ENCODE data around the gene SIGMAR1. TPM values are rescaled to one million over a fixed set of nuclear protein-coding genes. Genes with fewer than 3 reads are reported as not detected.

SIGMAR1 gene
- total RNA-seq, 2 donors from 2014 or later = 77.0 to 131 TPM

DNA sequence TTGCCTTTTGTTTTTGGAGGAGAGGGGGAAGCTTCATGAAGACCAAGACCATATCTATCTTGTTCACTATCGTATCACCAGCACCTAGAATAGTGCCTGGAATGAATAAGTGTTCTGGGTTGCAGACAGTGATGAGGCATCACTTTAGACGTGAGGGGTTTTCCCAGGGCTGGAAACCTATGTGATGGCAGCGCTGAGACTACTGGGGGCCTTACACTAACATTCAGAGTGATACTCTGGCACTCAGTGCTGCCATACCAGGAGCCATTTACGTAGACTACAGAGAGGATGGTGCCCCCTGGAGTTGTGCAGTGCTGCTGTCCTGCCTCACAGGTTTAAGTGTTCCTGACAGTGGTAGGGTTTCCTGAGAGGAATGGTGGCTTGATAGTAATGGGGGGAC, 46.6 kb upstream of the SIGMAR1 start:
- Histone ChIP-seq H3K4me1 (ENCODE audit: control insufficient read depth in 1 of 2, low read depth in 2 of 2) (peaks cover 0 to 38% of the 10 kb centered on the region in 2 donors), H3K27ac (no peak overlapping the region), H3K27me3 (replicated peaks; ENCODE audit: insufficient read depth) (no peaks in the 10 kb centered on the region), H3K4me3 (no peak overlapping the region), H3K36me3 (peaks cover 5% of the 10 kb centered on the region), H3K9me3 (no peaks in the 10 kb centered on the region)
- ATAC-seq (ENCODE audit: insufficient number of reproducible peaks, low FRiP score, low read depth) (no peak), DNase-seq (ENCODE audit: low spot score) (no peak)
- TF ChIP-seq, protein P1, sequence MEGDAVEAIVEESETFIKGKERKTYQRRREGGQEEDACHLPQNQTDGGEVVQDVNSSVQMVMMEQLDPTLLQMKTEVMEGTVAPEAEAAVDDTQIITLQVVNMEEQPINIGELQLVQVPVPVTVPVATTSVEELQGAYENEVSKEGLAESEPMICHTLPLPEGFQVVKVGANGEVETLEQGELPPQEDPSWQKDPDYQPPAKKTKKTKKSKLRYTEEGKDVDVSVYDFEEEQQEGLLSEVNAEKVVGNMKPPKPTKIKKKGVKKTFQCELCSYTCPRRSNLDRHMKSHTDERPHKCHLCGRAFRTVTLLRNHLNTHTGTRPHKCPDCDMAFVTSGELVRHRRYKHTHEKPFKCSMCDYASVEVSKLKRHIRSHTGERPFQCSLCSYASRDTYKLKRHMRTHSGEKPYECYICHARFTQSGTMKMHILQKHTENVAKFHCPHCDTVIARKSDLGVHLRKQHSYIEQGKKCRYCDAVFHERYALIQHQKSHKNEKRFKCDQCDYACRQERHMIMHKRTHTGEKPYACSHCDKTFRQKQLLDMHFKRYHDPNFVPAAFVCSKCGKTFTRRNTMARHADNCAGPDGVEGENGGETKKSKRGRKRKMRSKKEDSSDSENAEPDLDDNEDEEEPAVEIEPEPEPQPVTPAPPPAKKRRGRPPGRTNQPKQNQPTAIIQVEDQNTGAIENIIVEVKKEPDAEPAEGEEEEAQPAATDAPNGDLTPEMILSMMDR (IDR thresholded peaks at IDR 0.05) = no peak

DNA sequence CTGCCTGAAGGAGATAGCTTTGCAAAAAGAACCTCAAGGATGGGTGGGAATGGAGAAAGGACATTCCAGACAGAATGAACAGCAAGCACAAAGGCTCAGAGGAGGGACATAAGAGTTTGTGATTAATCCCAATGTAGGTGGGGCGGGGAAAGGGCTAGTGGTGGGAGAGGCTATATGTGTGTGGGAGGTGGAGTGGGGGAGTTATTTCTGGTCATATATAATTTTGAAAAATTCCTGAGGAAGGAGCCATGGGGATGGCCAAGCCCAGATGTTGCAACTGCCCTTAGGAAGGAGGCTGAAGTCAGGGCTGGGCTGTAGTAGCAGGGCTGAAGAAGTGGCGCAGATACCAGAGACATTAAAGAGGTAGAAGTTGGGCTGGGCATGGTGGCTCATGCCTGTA, 38.3 kb upstream of the SIGMAR1 start:
- Histone ChIP-seq H3K27ac (no peak overlapping the region), H3K36me3 (no peaks in the 10 kb centered on the region), H3K4me3 (no peak overlapping the region), H3K9me3 (no peaks in the 10 kb centered on the region), H3K27me3 (replicated peaks; ENCODE audit: insufficient read depth) (no peaks in the 10 kb centered on the region), H3K4me1 (ENCODE audit: control insufficient read depth in 1 of 2, low read depth in 2 of 2) (no peaks in the 10 kb centered on the region)
- ATAC-seq (ENCODE audit: insufficient number of reproducible peaks, low FRiP score, low read depth) (no peak), DNase-seq (ENCODE audit: low spot score) (no peak)
- TF ChIP-seq, protein P1 (IDR thresholded peaks at IDR 0.05) = no peak

DNA sequence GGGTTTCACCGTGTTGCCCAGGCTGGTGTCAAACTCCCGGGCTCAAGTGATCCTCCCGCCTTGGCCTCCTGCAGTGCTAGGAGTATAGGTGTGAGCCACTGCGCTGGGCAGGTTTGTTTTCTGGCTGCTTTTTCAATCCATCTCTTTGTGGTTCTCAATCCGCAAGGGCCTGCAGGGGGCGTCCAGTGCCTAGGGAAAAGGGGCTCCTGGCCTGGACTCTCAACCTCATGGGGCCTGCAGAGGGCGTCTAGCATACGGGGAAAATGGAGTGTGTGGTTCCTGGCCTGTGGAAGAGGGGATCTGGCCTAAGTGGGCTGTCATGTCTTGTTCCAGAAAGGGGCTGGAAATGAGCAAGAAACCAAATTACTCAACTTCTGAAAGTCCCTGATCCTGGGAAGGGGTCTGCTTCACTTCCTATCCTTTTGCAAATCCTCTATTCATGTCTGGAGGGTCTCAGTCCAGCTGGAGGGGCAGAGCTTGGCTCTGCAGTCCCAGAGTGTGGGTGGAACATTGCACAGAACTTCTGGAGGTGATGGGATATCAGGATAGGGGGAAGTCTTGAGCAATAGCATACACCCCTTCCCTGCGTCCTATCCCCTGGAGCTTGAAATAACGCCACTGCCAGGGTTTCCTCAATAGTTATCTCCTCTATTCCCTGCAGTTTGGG, 37.6 kb upstream of the SIGMAR1 start:
- H3K4me3 ChIP-seq = no peak overlapping the region
- ATAC-seq (ENCODE audit: insufficient number of reproducible peaks, low FRiP score, low read depth) (no peak), DNase-seq (ENCODE audit: low spot score) (no peak)
- no peaks in the 10 kb centered on the region for H3K4me1 ChIP-seq (ENCODE audit: control insufficient read depth in 1 of 2, low read depth in 2 of 2)
- H3K9me3 ChIP-seq = no peaks in the 10 kb centered on the region
- TF ChIP-seq, protein P1 (IDR thresholded peaks at IDR 0.05) = peak; percentile 35
- H3K36me3 ChIP-seq = no peaks in the 10 kb centered on the region
- H3K27ac ChIP-seq = no peak overlapping the region
- no peaks in the 10 kb centered on the region for H3K27me3 ChIP-seq (replicated peaks; ENCODE audit: insufficient read depth)

DNA sequence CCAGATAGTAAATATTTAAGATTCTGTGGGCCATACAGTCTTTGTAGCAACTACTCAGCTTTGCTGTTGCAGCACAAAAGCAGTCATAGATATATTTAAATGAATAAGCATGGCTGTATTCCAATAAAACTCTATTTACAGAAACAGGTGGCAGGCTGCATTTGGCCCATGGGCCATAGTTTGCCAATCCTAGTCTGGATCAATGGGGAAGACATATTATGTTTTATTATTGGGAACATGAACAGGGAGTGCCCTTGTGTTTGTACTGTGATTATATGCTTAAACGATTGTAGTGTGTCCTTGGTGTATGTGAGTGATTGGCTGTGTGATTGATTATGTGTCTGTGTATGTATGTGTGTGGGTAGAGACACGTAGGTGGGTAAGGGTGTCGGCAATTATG, 36.9 kb upstream of the SIGMAR1 start:
- Histone ChIP-seq H3K36me3 (no peaks in the 10 kb centered on the region), H3K27ac (no peak overlapping the region), H3K4me3 (no peak overlapping the region), H3K27me3 (replicated peaks; ENCODE audit: insufficient read depth) (no peaks in the 10 kb centered on the region), H3K9me3 (no peaks in the 10 kb centered on the region), H3K4me1 (ENCODE audit: control insufficient read depth in 1 of 2, low read depth in 2 of 2) (no peaks in the 10 kb centered on the region)
- ATAC-seq (ENCODE audit: insufficient number of reproducible peaks, low FRiP score, low read depth) (no peak), DNase-seq (ENCODE audit: low spot score) (no peak)
- TF ChIP-seq, protein P1 (IDR thresholded peaks at IDR 0.05) = no peak

DNA sequence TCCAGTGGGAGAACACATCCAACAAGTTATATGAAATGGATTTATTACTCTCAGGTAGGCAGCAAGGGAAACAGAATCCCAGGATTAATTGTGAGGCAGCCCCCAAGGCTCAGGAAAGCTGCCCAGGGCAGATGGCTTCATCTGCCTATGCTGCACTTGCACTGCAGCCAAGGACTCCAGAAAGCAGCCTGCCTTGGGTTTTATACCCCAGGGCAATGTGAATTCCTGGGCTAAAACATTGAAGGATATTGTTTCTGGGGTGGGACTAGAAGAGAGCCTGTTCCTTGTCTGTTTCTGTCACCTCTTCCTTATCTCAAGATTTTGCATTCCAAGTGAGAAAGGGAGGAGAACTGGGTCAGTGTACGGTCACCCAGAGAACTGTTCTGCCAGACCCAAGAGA, 33.7 kb upstream of the SIGMAR1 start:
- ATAC-seq (ENCODE audit: insufficient number of reproducible peaks, low FRiP score, low read depth) = no peak
- no peak for DNase-seq (ENCODE audit: low spot score)
- H3K27me3 ChIP-seq (replicated peaks; ENCODE audit: insufficient read depth) = no peaks in the 10 kb centered on the region
- H3K4me3 ChIP-seq = no peak overlapping the region
- H3K36me3 ChIP-seq = no peaks in the 10 kb centered on the region
- H3K9me3 ChIP-seq = no peaks in the 10 kb centered on the region
- H3K27ac ChIP-seq = no peak overlapping the region
- TF ChIP-seq, protein P1 (IDR thresholded peaks at IDR 0.05) = no peak
- H3K4me1 ChIP-seq (ENCODE audit: control insufficient read depth in 1 of 2, low read depth in 2 of 2) = peaks cover 7 to 12% of the 10 kb centered on the region in 2 donors
